Suprapubic skin (tissue), 4 donors: Measurements from ENCODE around the gene SLC4A1AP.

Source experiments
- EP300 ChIP-seq: sonication (generic); formaldehyde crosslinking; IDR thresholded peaks from one replicate; pipeline ENCODE4 v1.6.1; 2017; ENCODE audit warnings: antibody characterized with exemption
- POLR2A ChIP-seq, 2 donors: fragments of 450-650 bp; IDR thresholded peaks; one replicate each; pipeline ENCODE4 v1.6.1; 2017; ENCODE audit warnings: antibody characterized with exemption in 2 of 2, mild to moderate bottlenecking in 2 of 2, moderate library complexity in 2 of 2
- POLR2AphosphoS5 ChIP-seq, 3 donors: sonication (generic); formaldehyde crosslinking; IDR thresholded peaks; one replicate each; pipeline ENCODE4 v1.6.1; 2017; ENCODE audit warnings: antibody characterized with exemption in 3 of 3
- TF ChIP-seq, protein P1 (sequence below), 2 donors: fragments of 200-600 bp in 1 of 2; fragments of 450-650 bp in 1 of 2; sonication (generic) in 1 of 2; IDR thresholded peaks; one replicate each; pipeline ENCODE4 v1.5.1; 2016 to 2019; ENCODE audit warnings: antibody characterized with exemption in 2 of 2, mild to moderate bottlenecking in 1 of 2, moderate library complexity in 1 of 2

DNA sequence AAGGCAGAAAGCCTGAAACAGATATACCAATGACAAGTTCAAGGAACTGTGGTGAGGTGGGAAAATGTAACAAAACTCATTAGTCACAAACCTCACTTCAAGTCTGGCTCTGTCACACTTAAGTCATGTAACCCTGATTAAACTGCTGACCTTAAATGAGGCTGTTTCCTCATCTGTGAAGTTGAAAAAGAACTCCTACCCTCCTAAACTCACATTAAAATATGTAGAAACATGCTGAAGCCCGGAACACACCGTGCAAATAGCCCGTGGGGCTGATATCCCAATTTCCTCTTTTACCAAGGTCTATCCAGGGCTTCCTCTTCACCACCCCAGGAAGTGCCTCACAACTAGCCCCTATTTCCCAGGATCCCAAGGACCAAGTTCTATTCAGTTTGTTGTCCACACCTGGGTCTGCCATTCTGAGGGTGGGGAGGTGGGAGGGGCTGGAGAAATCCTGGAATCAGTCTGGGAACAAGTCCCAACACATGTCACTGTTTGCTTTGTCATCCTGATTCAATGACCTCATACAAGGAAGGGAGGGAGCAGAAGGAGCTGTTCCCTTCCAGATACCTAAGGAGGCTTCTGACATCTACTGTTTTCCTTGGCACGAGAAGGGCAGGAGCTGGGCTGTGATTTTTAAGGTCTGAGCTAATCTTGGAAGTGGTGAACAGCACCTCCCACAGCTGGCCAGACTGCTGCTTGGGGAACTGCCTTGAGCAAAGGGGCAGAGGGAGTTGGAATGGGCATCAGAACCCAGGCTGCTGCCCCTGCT, 42.3 kb downstream of the SLC4A1AP start:
- TF ChIP-seq EP300 (peak; percentile 89), POLR2A (IDR thresholded peaks at IDR 0.05) (no peak), POLR2AphosphoS5 (IDR thresholded peaks at IDR 0.05) (peak in 2 of 3 donors; percentile 4 to 79)
- TF ChIP-seq, protein P1, sequence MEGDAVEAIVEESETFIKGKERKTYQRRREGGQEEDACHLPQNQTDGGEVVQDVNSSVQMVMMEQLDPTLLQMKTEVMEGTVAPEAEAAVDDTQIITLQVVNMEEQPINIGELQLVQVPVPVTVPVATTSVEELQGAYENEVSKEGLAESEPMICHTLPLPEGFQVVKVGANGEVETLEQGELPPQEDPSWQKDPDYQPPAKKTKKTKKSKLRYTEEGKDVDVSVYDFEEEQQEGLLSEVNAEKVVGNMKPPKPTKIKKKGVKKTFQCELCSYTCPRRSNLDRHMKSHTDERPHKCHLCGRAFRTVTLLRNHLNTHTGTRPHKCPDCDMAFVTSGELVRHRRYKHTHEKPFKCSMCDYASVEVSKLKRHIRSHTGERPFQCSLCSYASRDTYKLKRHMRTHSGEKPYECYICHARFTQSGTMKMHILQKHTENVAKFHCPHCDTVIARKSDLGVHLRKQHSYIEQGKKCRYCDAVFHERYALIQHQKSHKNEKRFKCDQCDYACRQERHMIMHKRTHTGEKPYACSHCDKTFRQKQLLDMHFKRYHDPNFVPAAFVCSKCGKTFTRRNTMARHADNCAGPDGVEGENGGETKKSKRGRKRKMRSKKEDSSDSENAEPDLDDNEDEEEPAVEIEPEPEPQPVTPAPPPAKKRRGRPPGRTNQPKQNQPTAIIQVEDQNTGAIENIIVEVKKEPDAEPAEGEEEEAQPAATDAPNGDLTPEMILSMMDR (IDR thresholded peaks at IDR 0.05) = no peak
